ENCODE measurements around the gene KCNK10. TPM values are rescaled to one million over a fixed set of nuclear protein-coding genes. Genes with fewer than 3 reads are reported as not detected.
A peak's percentile ranks its signal among the peaks of the same experiment; 100 is the strongest.

KCNK10 gene
- polyA plus RNA-seq, 2 of the 4 experiments (the other 2 are of a cell fraction): not detected

DNA sequence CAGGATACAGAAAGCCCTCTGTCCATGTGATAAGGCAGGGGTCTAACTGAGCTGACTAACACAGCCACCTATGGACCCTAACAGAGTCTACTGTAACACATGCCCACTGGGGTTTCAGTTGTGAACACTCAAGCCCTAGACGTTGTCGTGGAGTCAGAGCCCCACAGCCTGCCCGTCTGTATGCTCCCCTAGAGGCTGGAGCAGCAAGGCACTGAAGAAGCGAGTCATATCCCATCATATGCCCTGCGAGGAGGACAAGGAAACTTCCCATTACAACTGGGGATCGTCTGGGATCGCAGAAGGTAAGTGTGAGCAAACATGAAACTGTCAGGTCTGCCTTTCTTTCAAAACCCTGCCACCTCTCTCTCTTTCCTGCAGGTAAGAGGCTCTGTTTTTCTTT, 180.1 kb downstream of the KCNK10 start:
- no peak overlapping the region for H3K4me3 ChIP-seq
- no peaks in the 10 kb centered on the region for H3K4me1 ChIP-seq
- DNase-seq (ENCODE audit: low read depth in 1 of 2, low spot score in 1 of 2) (no peak), ATAC-seq (peak in 1 of 2 experiments; percentile 38; a peak in 2 of 6 replicates), FAIRE-seq (no peak)
- H3K4me2 ChIP-seq: no peak overlapping the region
- CTCF ChIA-PET: interaction anchor here (0.8 to 1.0 kb wide), 2 partner anchors 11 to 129 kb away, joined by 3 to 4 read pairs; no protein-coding TSS in a partner anchor
- POLR2A ChIA-PET: no interaction called here
- H3K27ac ChIP-seq: no peak overlapping the region
- WGBS (ENCODE audit: missing lambda C conversion rate): 17% methylated on average over 7 of the region's 7 CpGs
- no peak for TF ChIP-seq RAD21 (conservative IDR thresholded peaks at IDR 0.05 in 1 of 2, IDR thresholded peaks at IDR 0.05 in 1 of 2)
- TF ChIP-seq RCOR1 (IDR thresholded peaks at IDR 0.05; ENCODE audit: low read depth, low read length): no peak
- TF ChIP-seq RNF2 (IDR thresholded peaks at IDR 0.05; ENCODE audit: borderline replicate concordance, low read depth): no peak
- TF ChIP-seq HDAC2 (IDR thresholded peaks at IDR 0.05): no peak
- no peak for TF ChIP-seq HEYL (CRISPR knock-in tag; IDR thresholded peaks at IDR 0.05)
- no peaks in the 10 kb centered on the region for H3K9me3 ChIP-seq

DNA sequence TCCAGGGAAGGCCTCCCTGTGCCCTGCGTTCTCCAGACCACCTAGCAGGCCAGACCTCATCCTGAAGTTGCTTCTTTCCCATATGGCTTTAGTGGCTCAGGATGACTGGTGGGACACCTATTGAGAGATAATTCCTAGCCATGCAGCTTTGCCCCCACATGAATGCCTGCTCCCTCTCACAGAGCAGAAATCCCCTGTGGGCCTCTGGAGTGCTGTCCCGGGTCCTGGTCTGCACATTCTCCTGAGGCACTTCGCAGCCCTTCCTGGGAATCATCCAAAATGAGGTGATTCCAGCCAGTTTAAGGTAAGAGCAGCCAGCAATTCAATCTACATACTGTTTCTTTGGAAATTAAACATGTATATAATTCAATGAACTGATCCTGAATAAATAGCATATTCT, 182.2 kb downstream of the KCNK10 start:
- no peaks in the 10 kb centered on the region for H3K9me3 ChIP-seq

DNA sequence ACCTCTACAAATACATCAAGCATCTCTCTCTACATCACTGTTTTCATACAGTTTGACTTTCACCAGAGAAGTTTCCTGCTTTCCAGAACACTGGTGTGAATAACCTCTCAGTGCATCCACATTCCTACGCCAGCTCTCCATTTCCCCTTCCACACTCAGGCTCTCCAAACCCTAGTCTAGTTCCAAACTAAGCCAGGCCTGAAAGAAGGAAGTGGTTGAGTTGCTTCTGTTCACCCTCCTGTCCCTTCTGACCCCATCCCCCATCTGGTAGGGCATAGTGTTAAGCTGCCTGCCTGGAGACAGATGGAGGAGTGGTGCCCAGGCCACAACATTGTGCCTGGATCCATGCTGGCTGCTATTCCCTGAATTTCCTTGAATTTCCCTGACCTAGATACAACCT, 185.7 kb downstream of the KCNK10 start:
- CTCF ChIA-PET: no interaction called here

More for the DNA sequence above, 182.2 kb downstream of the KCNK10 start:
- CTCF ChIA-PET: no interaction called here
- Histone ChIP-seq H3K4me1 (no peaks in the 10 kb centered on the region), H3K4me2 (no peak overlapping the region), H3K4me3 (no peak overlapping the region), H3K27ac (no peak overlapping the region)
- FAIRE-seq: no peak
- no peak for ATAC-seq
- POLR2A ChIA-PET: no interaction called here
- TF ChIP-seq JUN (IDR thresholded peaks at IDR 0.05): no peak
- TF ChIP-seq, protein P1, sequence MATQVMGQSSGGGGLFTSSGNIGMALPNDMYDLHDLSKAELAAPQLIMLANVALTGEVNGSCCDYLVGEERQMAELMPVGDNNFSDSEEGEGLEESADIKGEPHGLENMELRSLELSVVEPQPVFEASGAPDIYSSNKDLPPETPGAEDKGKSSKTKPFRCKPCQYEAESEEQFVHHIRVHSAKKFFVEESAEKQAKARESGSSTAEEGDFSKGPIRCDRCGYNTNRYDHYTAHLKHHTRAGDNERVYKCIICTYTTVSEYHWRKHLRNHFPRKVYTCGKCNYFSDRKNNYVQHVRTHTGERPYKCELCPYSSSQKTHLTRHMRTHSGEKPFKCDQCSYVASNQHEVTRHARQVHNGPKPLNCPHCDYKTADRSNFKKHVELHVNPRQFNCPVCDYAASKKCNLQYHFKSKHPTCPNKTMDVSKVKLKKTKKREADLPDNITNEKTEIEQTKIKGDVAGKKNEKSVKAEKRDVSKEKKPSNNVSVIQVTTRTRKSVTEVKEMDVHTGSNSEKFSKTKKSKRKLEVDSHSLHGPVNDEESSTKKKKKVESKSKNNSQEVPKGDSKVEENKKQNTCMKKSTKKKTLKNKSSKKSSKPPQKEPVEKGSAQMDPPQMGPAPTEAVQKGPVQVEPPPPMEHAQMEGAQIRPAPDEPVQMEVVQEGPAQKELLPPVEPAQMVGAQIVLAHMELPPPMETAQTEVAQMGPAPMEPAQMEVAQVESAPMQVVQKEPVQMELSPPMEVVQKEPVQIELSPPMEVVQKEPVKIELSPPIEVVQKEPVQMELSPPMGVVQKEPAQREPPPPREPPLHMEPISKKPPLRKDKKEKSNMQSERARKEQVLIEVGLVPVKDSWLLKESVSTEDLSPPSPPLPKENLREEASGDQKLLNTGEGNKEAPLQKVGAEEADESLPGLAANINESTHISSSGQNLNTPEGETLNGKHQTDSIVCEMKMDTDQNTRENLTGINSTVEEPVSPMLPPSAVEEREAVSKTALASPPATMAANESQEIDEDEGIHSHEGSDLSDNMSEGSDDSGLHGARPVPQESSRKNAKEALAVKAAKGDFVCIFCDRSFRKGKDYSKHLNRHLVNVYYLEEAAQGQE (IDR thresholded peaks at IDR 0.05): peak; percentile 39; the same call in 1 of the 2 replicates
- 28% methylated on average over 3 of the region's 3 CpGs for WGBS (ENCODE audit: missing lambda C conversion rate)
- DNase-seq (ENCODE audit: low read depth in 1 of 2, low spot score in 1 of 2): no peak

More for the DNA sequence above, 185.7 kb downstream of the KCNK10 start:
- no peak for ATAC-seq
- no peaks in the 10 kb centered on the region for H3K9me3 ChIP-seq
- TF ChIP-seq RFX5 (IDR thresholded peaks at IDR 0.05) (no peak), CBX2 (IDR thresholded peaks at IDR 0.05; ENCODE audit: borderline replicate concordance, low read depth) (no peak), CHD2 (IDR thresholded peaks at IDR 0.05; ENCODE audit: low read length, partially characterized antibody) (no peak), CEBPB (IDR thresholded peaks at IDR 0.05) (no peak)
- H3K4me1 ChIP-seq: no peaks in the 10 kb centered on the region
- POLR2A ChIA-PET: no interaction called here
- no peak overlapping the region for H3K4me3 ChIP-seq
- no peak for DNase-seq (ENCODE audit: low read depth in 1 of 2, low spot score in 1 of 2)
- no peak for FAIRE-seq
- H3K4me2 ChIP-seq: no peak overlapping the region
- no peak overlapping the region for H3K27ac ChIP-seq
- 54% methylated on average over 1 of the region's 1 CpG for WGBS (ENCODE audit: missing lambda C conversion rate)

Other genes with a start within 250 kb of the KCNK10 start
- 9.3 and 11.2 TPM in 2 replicates for gene SPATA7, start 62.4 kb upstream of the KCNK10 start, polyA plus RNA-seq (2011; rRNA removed)
- gene SPATA7, start 62.4 kb upstream of the KCNK10 start, polyA plus RNA-seq (2017; fragmentation: RNase III; extraction: RNeasy Plus Mini Kit Qiagen cat#74134 plus additional on column Dnase treatment): 4.1 to 4.5 TPM (median 4.2 TPM) in 3 replicates
- gene PTPN21, start 231.7 kb upstream of the KCNK10 start, polyA plus RNA-seq (2011; rRNA removed): 8.3 and 9.8 TPM in 2 replicates
- gene PTPN21, start 231.7 kb upstream of the KCNK10 start, polyA plus RNA-seq (2017; fragmentation: RNase III; extraction: RNeasy Plus Mini Kit Qiagen cat#74134 plus additional on column Dnase treatment): 6.0 to 7.2 TPM (median 6.5 TPM) in 3 replicates
- 141 and 194 TPM in 2 replicates for gene ZC3H14, start 239.8 kb upstream of the KCNK10 start, polyA plus RNA-seq (2011; rRNA removed)
- 64.5 to 73.3 TPM (median 68.1 TPM) in 3 replicates for gene ZC3H14, start 239.8 kb upstream of the KCNK10 start, polyA plus RNA-seq (2017; fragmentation: RNase III; extraction: RNeasy Plus Mini Kit Qiagen cat#74134 plus additional on column Dnase treatment)